H4 (cell line): ENCODE measurements around the gene PKHD1. TPM values are rescaled to one million over a fixed set of nuclear protein-coding genes. Genes with fewer than 3 reads are reported as not detected.
A peak's percentile ranks its signal among the peaks of the same experiment; 100 is the strongest.

Experiments used
- DNase-seq: peaks from one replicate; pipeline ENCODE4 v3.0.0-alpha.2; 2015; ENCODE audit warnings: low spot score
- total RNA-seq: library from RNA; depleted of rRNA; stranded (reverse); fragments of >200 nt; shearing (Covaris generic); gene quantifications from 2 replicates; pipeline ENCODE4 v1.2.3, GENCODE V29; 2014

PKHD1 gene
- total RNA-seq, 1 experiment from 2014 or later, result not detected

DNA sequence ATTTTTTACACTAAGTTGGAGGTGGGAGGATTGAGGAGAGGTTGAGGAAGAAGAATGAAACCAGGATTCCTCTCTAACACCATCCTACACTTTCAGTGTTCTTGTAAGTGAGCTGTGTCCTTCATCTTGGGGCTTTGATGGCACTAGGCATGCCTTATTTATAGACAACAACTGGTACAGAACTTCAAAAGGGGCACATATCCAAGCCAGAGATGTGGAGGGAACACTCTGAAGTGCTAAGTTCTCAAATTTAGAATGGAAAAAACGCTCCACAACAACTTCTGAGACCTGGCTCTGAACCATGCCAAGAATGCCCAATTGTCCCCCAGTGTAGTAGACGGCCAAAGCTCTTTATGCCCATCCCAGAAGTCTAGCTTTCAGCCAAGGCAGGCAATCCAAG, 16.2 kb upstream of the PKHD1 start:
- DNase-seq, result no peak

GRCh38 chr6:52102405-52102804, 15.0 kb upstream of the PKHD1 start:
- no peak for DNase-seq

DNA sequence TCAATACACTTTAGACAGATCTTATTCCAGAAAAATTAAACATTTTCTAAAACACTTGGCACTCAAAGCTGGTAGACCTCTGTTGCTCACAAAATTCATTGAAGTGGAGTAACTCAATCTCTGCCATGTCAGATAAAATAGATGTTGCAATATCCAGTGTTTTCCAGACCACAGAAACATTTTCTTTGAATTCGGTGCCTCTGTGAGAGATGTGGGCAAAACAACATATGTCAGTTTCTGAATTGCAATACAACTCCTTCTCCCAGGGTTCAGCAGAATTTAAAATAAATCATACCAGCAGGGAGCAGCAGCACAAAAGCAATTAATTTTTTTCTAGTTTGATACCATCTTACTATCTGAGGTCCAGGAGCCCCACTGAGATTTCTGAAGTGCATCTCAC, 11.3 kb upstream of the PKHD1 start:
- peak; percentile 41 for DNase-seq

DNA sequence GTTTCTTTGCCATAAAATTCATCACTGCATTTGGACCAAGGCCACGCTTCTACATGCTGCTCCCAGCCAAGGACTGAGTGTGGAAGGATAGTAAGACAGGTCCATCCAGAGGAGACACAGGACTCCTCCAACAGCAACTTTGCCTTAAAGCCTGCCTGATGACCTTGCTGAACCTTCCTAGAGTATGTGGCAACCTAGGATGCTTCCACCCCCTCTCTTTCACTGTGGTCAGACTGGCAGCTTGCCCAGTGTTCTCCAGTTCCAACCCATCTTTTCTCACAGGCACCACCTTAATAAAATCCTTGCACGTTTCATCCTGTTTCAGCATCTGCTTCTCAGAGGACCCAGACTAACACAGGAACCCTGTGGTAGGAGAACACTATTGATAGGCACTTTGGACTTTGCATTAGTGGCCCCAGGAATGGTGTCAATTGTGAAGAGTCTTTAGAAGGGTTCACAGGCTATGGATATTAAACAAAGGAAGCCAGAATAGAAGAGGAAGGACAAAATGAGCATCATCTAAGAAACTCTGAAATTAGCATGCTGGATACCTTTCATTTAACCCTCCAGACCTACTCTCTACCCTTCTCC, 2.4 kb upstream of the PKHD1 start:
- peak; percentile 56 for DNase-seq

DNA sequence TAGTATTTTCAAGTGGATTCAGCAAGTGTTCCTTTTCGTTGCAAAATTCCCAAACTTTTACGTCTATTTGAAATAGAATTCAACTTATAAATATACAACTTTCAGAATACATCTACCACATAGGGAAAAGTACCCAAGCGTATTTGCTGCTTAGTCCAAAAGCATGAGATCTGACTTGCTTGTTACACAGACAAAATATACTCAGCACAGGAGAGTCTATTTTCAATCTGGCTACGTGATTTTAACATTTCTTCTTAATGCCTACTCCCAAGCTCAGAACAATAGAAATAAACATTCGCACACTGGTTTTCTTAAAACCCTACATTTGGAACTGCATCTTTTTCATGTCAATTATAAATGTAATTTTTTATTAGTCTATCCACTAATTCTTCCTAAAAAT, 672 bp downstream of the PKHD1 start:
- DNase-seq, result no peak

- DNase-seq, result no peak
These were observed 6.2 kb downstream of the PKHD1 start for GRCh38 chr6:52081237-52081636.

- no peak for DNase-seq
These were observed 9.3 kb downstream of the PKHD1 start for GRCh38 chr6:52077961-52078625.

- DNase-seq, result no peak
These were observed 10.1 kb downstream of the PKHD1 start for GRCh38 chr6:52077180-52077884.

DNA sequence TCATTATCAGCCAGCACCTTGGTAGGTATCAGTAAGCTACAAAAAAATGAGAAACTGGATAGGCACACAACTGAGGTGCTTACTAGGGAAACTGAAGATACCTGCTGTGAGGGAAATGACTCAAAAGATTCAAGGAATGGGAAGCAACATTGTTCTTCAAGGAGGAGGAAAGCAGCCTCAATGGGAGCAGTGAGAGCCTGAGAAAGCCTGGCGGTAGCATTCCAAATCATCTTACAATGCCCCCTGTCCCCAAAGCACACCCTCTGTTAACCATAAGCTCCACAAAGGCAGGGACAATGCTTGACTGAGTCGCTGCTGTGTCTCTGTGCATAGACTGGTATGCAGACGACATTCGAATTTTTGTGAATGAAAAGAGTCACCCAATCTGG, 10.6 kb downstream of the PKHD1 start:
- no peak for DNase-seq

GRCh38 chr6:52074716-52075115, 12.7 kb downstream of the PKHD1 start:
- DNase-seq, result no peak

- DNase-seq, result no peak
These were observed 13.3 kb downstream of the PKHD1 start for GRCh38 chr6:52074155-52074554.

- DNase-seq, result no peak
These were observed 21.8 kb downstream of the PKHD1 start for GRCh38 chr6:52065621-52066020.

DNA sequence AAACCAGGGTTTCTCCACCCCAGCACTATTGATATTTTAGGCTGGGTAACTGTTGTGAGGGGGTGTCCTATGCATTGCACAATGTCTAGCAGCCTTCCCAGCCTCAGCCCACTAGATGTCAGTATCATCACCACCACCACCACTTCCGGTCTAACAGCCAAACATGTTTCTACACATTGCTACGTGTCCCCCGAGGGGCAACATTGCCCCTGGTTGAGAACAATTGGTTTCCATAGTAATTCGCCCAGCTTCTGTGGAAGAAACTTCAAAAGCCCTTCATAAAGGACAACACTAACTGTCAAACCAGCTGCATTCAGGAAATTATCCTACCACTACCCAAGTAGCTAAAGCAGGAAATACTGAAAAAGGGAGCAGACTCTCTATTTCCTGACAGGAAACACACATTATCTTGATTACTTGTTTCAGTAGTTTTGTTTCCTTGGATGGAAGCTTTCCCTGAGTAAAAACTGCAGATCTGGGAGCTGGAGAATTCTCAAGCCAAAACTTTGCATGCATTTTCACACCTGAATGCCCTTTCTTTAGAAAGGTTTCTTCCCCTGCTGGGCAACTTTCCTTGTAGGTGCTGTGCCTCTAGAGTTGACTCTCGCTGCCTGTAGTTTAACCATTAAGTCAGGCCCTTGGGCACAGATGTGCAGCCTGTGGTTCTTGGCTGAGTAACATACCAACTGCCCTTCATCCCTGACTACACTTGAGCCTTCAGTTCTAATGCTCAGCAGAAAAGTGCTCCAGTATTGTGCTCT, 23.6 kb downstream of the PKHD1 start:
- peak; percentile 89 for DNase-seq

DNA sequence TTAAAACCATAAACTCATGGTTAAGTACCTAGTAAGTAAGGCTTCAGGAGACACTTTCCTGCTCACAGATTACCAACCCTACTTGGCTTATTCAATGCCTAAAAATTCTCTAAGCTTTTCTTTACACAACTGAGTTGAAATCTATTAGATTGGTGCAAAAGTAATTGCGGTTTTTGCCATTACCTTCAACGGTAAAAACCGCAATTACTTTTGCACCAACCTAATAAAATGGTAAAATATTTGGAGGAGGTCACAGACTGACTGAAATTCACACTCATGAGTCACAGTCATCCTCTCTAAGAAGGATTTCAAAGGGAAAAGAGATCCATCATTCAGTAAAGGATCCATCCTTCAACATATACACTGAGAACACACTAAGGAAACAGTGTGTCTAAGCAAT, 25.9 kb downstream of the PKHD1 start:
- no peak for DNase-seq

DNA sequence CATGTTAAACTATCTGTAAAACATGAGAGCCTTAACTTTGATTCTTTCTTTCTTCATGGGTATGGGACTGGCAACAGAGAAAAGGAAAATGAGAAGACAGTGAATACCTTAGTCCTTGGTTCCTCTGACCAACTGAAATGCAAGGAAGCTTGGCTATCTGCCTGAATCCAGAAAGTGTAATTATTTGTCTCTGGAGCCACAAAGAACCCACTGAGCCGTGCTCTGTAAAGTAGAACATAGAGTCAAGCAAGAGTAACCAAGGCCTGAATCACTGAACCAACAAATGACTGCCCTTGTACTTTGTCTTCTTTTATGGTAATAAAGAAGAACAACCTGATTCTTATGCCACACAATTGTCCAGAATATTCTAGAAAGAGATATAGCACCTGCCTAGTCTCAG, 27.6 kb downstream of the PKHD1 start:
- no peak for DNase-seq

GRCh38 chr6:52055451-52055850, 32.0 kb downstream of the PKHD1 start:
- DNase-seq, result no peak

DNA sequence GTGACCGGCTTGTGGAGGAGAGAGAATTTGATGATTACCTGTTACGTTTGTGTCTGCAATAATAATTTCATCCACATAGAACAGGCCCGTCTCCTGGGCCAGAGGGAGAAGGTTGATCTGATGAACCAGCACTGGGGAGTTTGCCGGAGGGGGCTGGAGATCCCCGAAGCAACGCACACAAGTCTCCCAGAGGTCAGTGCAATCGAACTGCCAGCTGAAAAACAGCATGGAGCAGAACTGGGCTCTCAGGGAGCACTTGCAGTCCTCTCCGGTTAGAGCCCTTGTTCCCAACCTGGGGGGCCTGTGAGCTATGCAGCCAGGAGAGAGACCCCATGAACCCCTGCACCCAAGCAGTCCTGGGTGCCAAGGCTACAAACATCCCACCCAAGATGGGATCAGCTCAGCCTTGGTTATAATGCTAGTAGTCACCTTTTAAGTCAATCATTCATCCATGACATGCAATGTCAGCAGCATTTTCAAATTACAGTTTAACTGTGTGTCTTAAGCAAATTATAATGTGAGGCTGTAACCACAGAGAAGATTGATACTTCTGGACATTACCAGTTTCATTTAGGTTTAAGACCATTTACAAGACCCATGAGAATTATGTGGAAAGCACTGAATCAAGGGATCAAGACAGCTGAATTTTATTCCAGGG, 34.2 kb downstream of the PKHD1 start:
- no peak for DNase-seq

- DNase-seq, result no peak
These were observed 37.4 kb downstream of the PKHD1 start for GRCh38 chr6:52050051-52050405.

DNA sequence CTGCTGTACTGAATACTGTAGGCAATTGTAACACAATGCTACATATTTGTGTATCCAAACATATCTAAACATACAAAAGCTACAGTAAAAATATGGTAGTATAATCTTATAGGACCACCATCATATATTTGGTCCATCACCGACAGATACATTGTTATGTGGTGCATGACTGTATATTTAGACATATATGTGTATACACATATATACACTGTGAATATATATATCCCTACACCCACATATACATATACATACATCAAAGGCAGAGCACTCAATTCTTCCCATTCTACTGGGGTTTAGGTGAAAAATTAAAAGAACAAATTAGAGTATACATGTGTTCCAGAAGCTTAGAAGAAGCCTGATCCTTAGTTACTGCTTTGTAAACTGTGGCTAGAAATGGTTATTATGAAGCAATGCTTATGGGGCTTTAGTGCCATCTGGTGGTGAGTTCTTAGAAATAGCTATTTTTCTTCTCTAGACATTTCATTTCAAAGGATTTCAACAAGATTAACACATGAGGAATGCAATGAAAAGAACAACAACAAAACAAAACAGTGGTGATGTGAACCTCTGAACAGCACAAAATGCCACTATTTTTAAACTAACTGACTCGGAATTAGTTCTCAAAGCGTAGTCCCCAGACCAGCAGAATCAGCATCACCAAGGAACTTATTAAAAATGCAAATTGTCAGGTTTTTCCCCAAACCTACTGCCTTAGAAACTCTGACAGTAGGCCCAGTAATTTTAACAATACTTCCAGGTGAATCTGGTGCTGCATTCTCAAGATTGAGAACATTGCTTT, 38.0 kb downstream of the PKHD1 start:
- peak; percentile 43 for DNase-seq

- no peak for DNase-seq
These were observed 41.0 kb downstream of the PKHD1 start for GRCh38 chr6:52046456-52046855.

DNA sequence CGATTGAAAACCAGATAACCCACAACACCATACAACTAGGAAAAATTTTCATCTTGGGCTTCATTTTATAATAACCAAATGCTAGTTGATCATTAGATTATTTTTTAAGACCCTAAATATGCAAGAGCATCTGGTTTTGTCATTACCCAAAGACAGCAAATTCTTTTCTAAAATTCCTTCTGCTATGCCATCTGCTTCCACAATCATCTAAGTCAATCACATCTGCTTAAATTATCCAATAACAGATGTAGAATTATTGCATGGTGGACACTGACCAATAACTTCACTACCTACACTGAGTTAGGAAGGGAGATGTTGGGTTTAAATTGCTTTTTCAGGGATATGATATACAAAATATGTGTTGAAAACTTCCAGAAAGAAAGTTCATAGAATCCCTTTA, 41.9 kb downstream of the PKHD1 start:
- DNase-seq, result no peak
